Inflammatory macrophage (primary cell): ENCODE measurements around the gene ZBTB45.
"Not testable (repeated sequence)": the region's sequence is repeated elsewhere in the genome, so short reads cannot be mapped to it uniquely, and the experiment has no call there.

Experiments used
- DNase-seq, 2 donors: peaks; one replicate each; pipeline ENCODE4 v3.0.0-alpha.2; 2020 to 2022

ZBTB45 gene

GRCh38 chr19:58554494-58555368 is 35.1 kb upstream of the ZBTB45 start, which contains the start of gene CHMP2A:
TSS of gene CHMP2A (minus strand) at chr19:58555105. CDS start at chr19:58554212, 893 bp downstream.
- DNase-seq = peak; percentile 97

- no peak for DNase-seq
Observed at GRCh38 chr19:58553799-58554493, 34.3 kb upstream of the ZBTB45 start.

- no peak for DNase-seq
Observed at GRCh38 chr19:58552655-58553054, 33.0 kb upstream of the ZBTB45 start.

- DNase-seq = no peak
Observed at GRCh38 chr19:58551577-58552471, 32.2 kb upstream of the ZBTB45 start.

GRCh38 chr19:58551123-58551497 is 31.5 kb upstream of the ZBTB45 start:
- no peak for DNase-seq

GRCh38 chr19:58550362-58551122 is 30.9 kb upstream of the ZBTB45 start:
- DNase-seq = no peak

GRCh38 chr19:58549664-58550361 is 30.2 kb upstream of the ZBTB45 start:
- no peak for DNase-seq

GRCh38 chr19:58548859-58549663 is 29.5 kb upstream of the ZBTB45 start:
- DNase-seq = no peak

- no peak for DNase-seq
Observed at GRCh38 chr19:58547323-58548312, 28.0 kb upstream of the ZBTB45 start.

- DNase-seq = no peak
Observed at GRCh38 chr19:58546019-58546530, 26.5 kb upstream of the ZBTB45 start.

GRCh38 chr19:58545286-58546018 is 25.8 kb upstream of the ZBTB45 start:
- DNase-seq = no peak

- peak; percentile 16 to 57 for DNase-seq
Observed at GRCh38 chr19:58544591-58545285, 25.1 kb upstream of the ZBTB45 start.

- peak; percentile 97 to 98 for DNase-seq
Observed at GRCh38 chr19:58543826-58544590, 24.4 kb upstream of the ZBTB45 start, which contains the start of gene TRIM28. TSS of gene TRIM28 (plus strand) at chr19:58544064. CDS start at chr19:58544758, 694 bp downstream.

- not testable (repeated sequence) for DNase-seq
Observed at GRCh38 chr19:58542641-58543372, 23.2 kb upstream of the ZBTB45 start.

- DNase-seq = not testable (repeated sequence)
Observed at GRCh38 chr19:58539169-58539559, 19.6 kb upstream of the ZBTB45 start.
